KBM-7 (cell line): ENCODE data around the gene PSMD13.
"Not testable (repeated sequence)": the region's sequence is repeated elsewhere in the genome, so short reads cannot be mapped to it uniquely, and the experiment has no call there.

Experiments
- DNase-seq: peaks from one replicate; pipeline ENCODE4 v3.0.0-alpha.2; 2015
- in situ Hi-C: fragments of 300-500 bp; cut with MboI; formaldehyde crosslinking; loops from 2 replicates; pipeline ENCODE4 v1.14.3; 2020; ENCODE audit warnings: low sequenced_read_pairs, low pct_unique_long_range_greater_than_20kb, mixed read lengths

The PSMD13 gene

GRCh38 chr11:235609-235996, 1.2 kb upstream of the PSMD13 start:
- in situ Hi-C loops = no loop called here
- no peak for DNase-seq

GRCh38 chr11:235997-236773, 591 bp upstream of the PSMD13 start, which contains the start of gene SIRT3:
Gene SIRT3, minus strand, starts transcription at chr11:236342. Its CDS starts 14 bp downstream, at chr11:236328.
- peak; percentile 69 for DNase-seq
- in situ Hi-C loops = no loop called here

GRCh38 chr11:238346-238745, 1.6 kb downstream of the PSMD13 start:
- DNase-seq, in situ Hi-C loops: not testable (repeated sequence)

- no peak for DNase-seq
- in situ Hi-C loops = no loop called here
Observed at GRCh38 chr11:240315-240714, 3.5 kb downstream of the PSMD13 start.

GRCh38 chr11:241634-242033, 4.9 kb downstream of the PSMD13 start:
- in situ Hi-C loops = no loop called here

GRCh38 chr11:244376-244775, 7.6 kb downstream of the PSMD13 start:
- in situ Hi-C loops = no loop called here
- DNase-seq = no peak

More at GRCh38 chr11:241634-242033, 4.9 kb downstream of the PSMD13 start:
- DNase-seq = no peak

GRCh38 chr11:249062-249461, 12.3 kb downstream of the PSMD13 start:
- DNase-seq = no peak
- in situ Hi-C loops = no loop called here

GRCh38 chr11:250274-250673, 13.5 kb downstream of the PSMD13 start:
- in situ Hi-C loops = no loop called here

GRCh38 chr11:250740-251299, 14.0 kb downstream of the PSMD13 start:
- DNase-seq = peak; percentile 80
- in situ Hi-C loops = no loop called here

More at GRCh38 chr11:250274-250673, 13.5 kb downstream of the PSMD13 start:
- no peak for DNase-seq

GRCh38 chr11:251550-251949, 14.8 kb downstream of the PSMD13 start:
- in situ Hi-C loops = no loop called here
- peak; percentile 7 for DNase-seq

- in situ Hi-C loops = no loop called here
- no peak for DNase-seq
Observed at GRCh38 chr11:252666-253065, 15.9 kb downstream of the PSMD13 start.

GRCh38 chr11:253160-253885, 16.5 kb downstream of the PSMD13 start:
- in situ Hi-C loops = no loop called here
- DNase-seq = no peak

- in situ Hi-C loops = no loop called here
- no peak for DNase-seq
Observed at GRCh38 chr11:253886-254270, 17.1 kb downstream of the PSMD13 start.

GRCh38 chr11:255176-255575, 18.4 kb downstream of the PSMD13 start:
- DNase-seq = no peak
- in situ Hi-C loops = no loop called here

GRCh38 chr11:255816-256215, 19.0 kb downstream of the PSMD13 start:
- in situ Hi-C loops = no loop called here
- no peak for DNase-seq

GRCh38 chr11:256952-257737, 20.4 kb downstream of the PSMD13 start:
- in situ Hi-C loops = no loop called here
- DNase-seq = no peak

GRCh38 chr11:257766-258493, 21.2 kb downstream of the PSMD13 start:
- in situ Hi-C loops = no loop called here
- no peak for DNase-seq

- no peak for DNase-seq
- in situ Hi-C loops = no loop called here
Observed at GRCh38 chr11:259413-259812, 22.6 kb downstream of the PSMD13 start.

- in situ Hi-C loops = no loop called here
- DNase-seq = no peak
Observed at GRCh38 chr11:261624-262023, 24.8 kb downstream of the PSMD13 start.
